ENCODE measurements around the gene NSG2. TPM values are rescaled to one million over a fixed set of nuclear protein-coding genes. Genes with fewer than 3 reads are reported as not detected.
A peak's percentile ranks its signal among the peaks of the same experiment; 100 is the strongest.

Gene NSG2
- total RNA-seq, 1 donor from 2014 or later = 1.6 TPM

- H3K4me1 Mint-ChIP-seq (ENCODE audit: low read depth) = no peaks in the 10 kb centered on the region
- peaks cover 25% of the 10 kb centered on the region for H3K27me3 Mint-ChIP-seq
- no peak for DNase-seq (ENCODE audit: low spot score, unreplicated experiment)
- H3K9me3 Mint-ChIP-seq (ENCODE audit: low read depth) = no peaks in the 10 kb centered on the region
- H3K27ac Mint-ChIP-seq = no peak overlapping the region
- TF ChIP-seq CTCF (IDR thresholded peaks at IDR 0.05; ENCODE audit: unreplicated experiment) = no peak
- no peaks in the 10 kb centered on the region for H3K36me3 Mint-ChIP-seq (ENCODE audit: insufficient read depth)
- no peak overlapping the region for H3K4me3 Mint-ChIP-seq (ENCODE audit: low read depth)
These were observed 7.1 kb downstream of the NSG2 start for GRCh38 chr5:174052636-174053035.

GRCh38 chr5:174053905-174054304 lies 8.4 kb downstream of the NSG2 start:
- Mint-ChIP-seq H3K27me3 (peaks cover 30% of the 10 kb centered on the region), H3K4me3 (ENCODE audit: low read depth) (no peak overlapping the region), H3K36me3 (ENCODE audit: insufficient read depth) (no peaks in the 10 kb centered on the region), H3K4me1 (ENCODE audit: low read depth) (peaks cover 8% of the 10 kb centered on the region), H3K9me3 (ENCODE audit: low read depth) (no peaks in the 10 kb centered on the region), H3K27ac (no peak overlapping the region)
- no peak for DNase-seq (ENCODE audit: low spot score, unreplicated experiment)
- TF ChIP-seq CTCF (IDR thresholded peaks at IDR 0.05; ENCODE audit: unreplicated experiment) = no peak

- peaks cover 8% of the 10 kb centered on the region for H3K4me1 Mint-ChIP-seq (ENCODE audit: low read depth)
- TF ChIP-seq CTCF (IDR thresholded peaks at IDR 0.05; ENCODE audit: unreplicated experiment) = peak; percentile 33
- H3K36me3 Mint-ChIP-seq (ENCODE audit: insufficient read depth) = no peaks in the 10 kb centered on the region
- H3K4me3 Mint-ChIP-seq (ENCODE audit: low read depth) = no peak overlapping the region
- H3K27ac Mint-ChIP-seq = no peak overlapping the region
- peaks cover 28% of the 10 kb centered on the region for H3K27me3 Mint-ChIP-seq
- DNase-seq (ENCODE audit: low spot score, unreplicated experiment) = no peak
- no peaks in the 10 kb centered on the region for H3K9me3 Mint-ChIP-seq (ENCODE audit: low read depth)
These were observed 10.8 kb downstream of the NSG2 start for GRCh38 chr5:174056064-174056847.

GRCh38 chr5:174057206-174057605 lies 11.7 kb downstream of the NSG2 start:
- Mint-ChIP-seq H3K27ac (no peak overlapping the region), H3K4me1 (ENCODE audit: low read depth) (peaks cover 8% of the 10 kb centered on the region), H3K36me3 (ENCODE audit: insufficient read depth) (no peaks in the 10 kb centered on the region), H3K4me3 (ENCODE audit: low read depth) (no peak overlapping the region), H3K9me3 (ENCODE audit: low read depth) (no peaks in the 10 kb centered on the region), H3K27me3 (peaks cover 23% of the 10 kb centered on the region)
- no peak for DNase-seq (ENCODE audit: low spot score, unreplicated experiment)
- no peak for TF ChIP-seq CTCF (IDR thresholded peaks at IDR 0.05; ENCODE audit: unreplicated experiment)

- no peak for TF ChIP-seq CTCF (IDR thresholded peaks at IDR 0.05; ENCODE audit: unreplicated experiment)
- H3K4me3 Mint-ChIP-seq (ENCODE audit: low read depth) = no peak overlapping the region
- H3K27me3 Mint-ChIP-seq = peaks cover 23% of the 10 kb centered on the region
- H3K9me3 Mint-ChIP-seq (ENCODE audit: low read depth) = no peaks in the 10 kb centered on the region
- no peak overlapping the region for H3K27ac Mint-ChIP-seq
- H3K36me3 Mint-ChIP-seq (ENCODE audit: insufficient read depth) = no peaks in the 10 kb centered on the region
- DNase-seq (ENCODE audit: low spot score, unreplicated experiment) = no peak
- H3K4me1 Mint-ChIP-seq (ENCODE audit: low read depth) = peaks cover 8% of the 10 kb centered on the region
These were observed 13.1 kb downstream of the NSG2 start for GRCh38 chr5:174058433-174059122.
